GM19328 (cell line): Measurements from ENCODE around the gene FAM177B.

ENCODE experiments used
- ATAC-seq: cut with Tn5 transposase; IDR thresholded peaks from one replicate; pipeline ENCODE4 v1.9.1; 2021; ENCODE audit warnings: mild to moderate bottlenecking, moderate library complexity; ENCODE audit not compliant: unreplicated experiment

Gene FAM177B

GRCh38 chr1:222784916-222785315, 47.9 kb downstream of the FAM177B start:
- ATAC-seq: no peak

- ATAC-seq: no peak
Measured at GRCh38 chr1:222785529-222785928, 48.5 kb downstream of the FAM177B start.

GRCh38 chr1:222786121-222786520, 49.1 kb downstream of the FAM177B start:
- ATAC-seq: no peak

GRCh38 chr1:222787729-222788128, 50.7 kb downstream of the FAM177B start:
- no peak for ATAC-seq

- no peak for ATAC-seq
Measured at GRCh38 chr1:222788402-222789156, 51.6 kb downstream of the FAM177B start.

- ATAC-seq: no peak
Measured at GRCh38 chr1:222790115-222790514, 53.1 kb downstream of the FAM177B start.

GRCh38 chr1:222790520-222790919, 53.5 kb downstream of the FAM177B start:
- ATAC-seq: no peak

- ATAC-seq: no peak
Measured at GRCh38 chr1:222791006-222791710, 54.2 kb downstream of the FAM177B start.

GRCh38 chr1:222792744-222793143, 55.7 kb downstream of the FAM177B start:
- ATAC-seq: no peak

- ATAC-seq: no peak
Measured at GRCh38 chr1:222794656-222795474, 57.9 kb downstream of the FAM177B start.

- ATAC-seq: no peak
Measured at GRCh38 chr1:222798116-222798515, 61.1 kb downstream of the FAM177B start.

GRCh38 chr1:222798975-222799374, 62.0 kb downstream of the FAM177B start:
- no peak for ATAC-seq
